ENCODE data around the gene NARF.

GRCh38 chr17:82411396-82412053, 47.0 kb upstream of the NARF start:
- TF ChIP-seq POLR2A (IDR thresholded peaks at IDR 0.05) (no peak), POLR2AphosphoS5 (IDR thresholded peaks at IDR 0.05) (no peak), CTCF (IDR thresholded peaks at IDR 0.05) (no peak)

Data from breast epithelium (tissue), 3 donors.